OCI-LY1 (cell line): ENCODE data around the gene NEURL1.

Experiments used
- H2AFZ ChIP-seq: fragments of 200-600 bp; sonication (generic), shearing (Covaris generic); 2 replicates; pipeline ENCODE4 v1.6.0; 2014; ENCODE audit warnings: antibody characterized with exemption, mild to moderate bottlenecking, low read length
- H3F3A ChIP-seq: fragments of 200-600 bp; sonication (generic), shearing (Covaris generic); 2 replicates; pipeline ENCODE4 v1.6.0; 2014; ENCODE audit warnings: mild to moderate bottlenecking, antibody characterized with exemption, low read length, moderate library complexity; ENCODE audit not compliant: insufficient read depth
- H3K27ac ChIP-seq: fragments of 200-600 bp; sonication (generic); 2 replicates; pipeline ENCODE4 v1.5.1; 2014; ENCODE audit warnings: low read length, mixed run types, mild to moderate bottlenecking, low read depth; ENCODE audit not compliant: poor library complexity, severe bottlenecking
- H3K27me3 ChIP-seq: fragments of 200-600 bp; sonication (generic); 2 replicates; pipeline ENCODE4 v1.6.0; 2014; ENCODE audit warnings: antibody characterized with exemption, mild to moderate bottlenecking, low read length, moderate library complexity; ENCODE audit not compliant: insufficient read depth
- H3K36me3 ChIP-seq: fragments of 200-600 bp; sonication (generic); 2 replicates; pipeline ENCODE4 v1.6.1; 2014; ENCODE audit warnings: mild to moderate bottlenecking, antibody characterized with exemption, low read length, moderate library complexity, mixed read lengths; ENCODE audit not compliant: insufficient read depth
- H3K4me1 ChIP-seq: fragments of 200-600 bp; sonication (generic); 2 replicates; pipeline ENCODE4 v1.5.1; 2014; ENCODE audit warnings: mild to moderate bottlenecking, low read length, moderate library complexity; ENCODE audit not compliant: insufficient read depth, severe bottlenecking
- H3K4me2 ChIP-seq: fragments of 200-600 bp; sonication (generic), shearing (Covaris generic); 2 replicates; pipeline ENCODE4 v1.6.1; 2014; ENCODE audit warnings: low read length
- H3K4me3 ChIP-seq: fragments of 200-600 bp; sonication (generic); 2 replicates; pipeline ENCODE4 v1.5.1; 2014; ENCODE audit warnings: low read length, low read depth, mild to moderate bottlenecking, mixed read lengths; ENCODE audit not compliant: poor library complexity, severe bottlenecking
- H3K79me2 ChIP-seq: fragments of 200-600 bp; shearing (Covaris generic); 2 replicates; pipeline ENCODE4 v1.6.1; 2016; ENCODE audit warnings: mixed run types, low read length, mixed read lengths; ENCODE audit not compliant: insufficient read depth
- H3K9ac ChIP-seq: fragments of 200-600 bp; sonication (generic), shearing (Covaris generic); 2 replicates; pipeline ENCODE4 v1.6.1; 2014; ENCODE audit warnings: mild to moderate bottlenecking, low read length, mixed read lengths
- H3K9me2 ChIP-seq: fragments of 200-600 bp; sonication (generic), shearing (Covaris generic); 2 replicates; pipeline ENCODE4 v1.6.1; 2014; ENCODE audit warnings: low read depth, mild to moderate bottlenecking, low read length, mixed read lengths
- H3K9me3 ChIP-seq: fragments of 200-600 bp; shearing (Covaris generic); 2 replicates; pipeline ENCODE4 v1.6.1; 2014; ENCODE audit warnings: low read length, mixed read lengths
- H4K20me1 ChIP-seq: fragments of 200-600 bp; sonication (generic), shearing (Covaris generic); 2 replicates; pipeline ENCODE4 v1.6.0; 2016; ENCODE audit warnings: mild to moderate bottlenecking, low read length; ENCODE audit not compliant: insufficient read depth
- EZH2 ChIP-seq: fragments of 200-600 bp; sonication (generic), shearing (Covaris generic); IDR thresholded peaks from 2 replicates; pipeline ENCODE4 v1.8.0; 2017; ENCODE audit warnings: borderline replicate concordance, mixed run types, mild to moderate bottlenecking, antibody characterized with exemption, low read length, moderate library complexity, mixed read lengths
- TF ChIP-seq, protein P1 (sequence below): fragments of 200-600 bp; sonication (generic), shearing (Covaris generic); IDR thresholded peaks from 2 replicates; pipeline ENCODE4 v1.5.1; 2017; ENCODE audit warnings: mild to moderate bottlenecking, antibody characterized with exemption, low read length, moderate library complexity, mixed read lengths

The NEURL1 gene

DNA sequence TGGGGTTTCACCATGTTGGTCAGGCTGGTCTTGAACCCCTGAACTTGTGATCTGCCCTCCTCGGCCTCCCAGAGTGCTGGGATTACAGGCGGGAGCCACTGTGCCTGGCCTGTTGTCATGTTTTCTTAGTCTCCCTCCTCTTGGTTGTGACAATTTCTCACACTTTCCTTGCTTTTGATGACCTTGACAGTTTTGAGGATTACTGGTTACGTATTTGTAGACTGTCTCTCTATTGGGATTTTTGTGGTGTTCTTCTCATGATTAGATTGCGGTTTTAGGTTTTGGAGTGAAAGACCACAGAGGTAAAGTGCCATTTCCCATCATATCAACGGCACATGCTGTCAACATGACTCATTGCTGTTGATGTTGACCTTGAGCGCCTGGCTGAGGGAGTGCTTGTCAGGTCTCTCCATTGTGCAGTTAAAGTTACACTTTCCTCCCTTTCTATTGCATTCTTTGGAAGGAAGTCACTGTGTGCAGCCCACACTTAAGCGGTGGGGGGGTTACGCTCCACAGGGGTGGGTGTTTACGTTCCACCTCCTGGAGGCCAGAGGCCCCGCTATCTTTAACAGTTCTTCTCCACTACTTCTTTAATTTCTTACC is 10.8 kb downstream of the NEURL1 start:
- peaks cover 5% of the 10 kb centered on the region for H3K27me3 ChIP-seq
- no peak overlapping the region for H3K27ac ChIP-seq
- no peaks in the 10 kb centered on the region for H3K9me3 ChIP-seq
- H3K36me3 ChIP-seq, result no peaks in the 10 kb centered on the region
- no peaks in the 10 kb centered on the region for H3K79me2 ChIP-seq
- no peaks in the 10 kb centered on the region for H4K20me1 ChIP-seq
- no peaks in the 10 kb centered on the region for H3F3A ChIP-seq
- no peak overlapping the region for H3K4me3 ChIP-seq
- no peak overlapping the region for H2AFZ ChIP-seq
- TF ChIP-seq, protein P1, sequence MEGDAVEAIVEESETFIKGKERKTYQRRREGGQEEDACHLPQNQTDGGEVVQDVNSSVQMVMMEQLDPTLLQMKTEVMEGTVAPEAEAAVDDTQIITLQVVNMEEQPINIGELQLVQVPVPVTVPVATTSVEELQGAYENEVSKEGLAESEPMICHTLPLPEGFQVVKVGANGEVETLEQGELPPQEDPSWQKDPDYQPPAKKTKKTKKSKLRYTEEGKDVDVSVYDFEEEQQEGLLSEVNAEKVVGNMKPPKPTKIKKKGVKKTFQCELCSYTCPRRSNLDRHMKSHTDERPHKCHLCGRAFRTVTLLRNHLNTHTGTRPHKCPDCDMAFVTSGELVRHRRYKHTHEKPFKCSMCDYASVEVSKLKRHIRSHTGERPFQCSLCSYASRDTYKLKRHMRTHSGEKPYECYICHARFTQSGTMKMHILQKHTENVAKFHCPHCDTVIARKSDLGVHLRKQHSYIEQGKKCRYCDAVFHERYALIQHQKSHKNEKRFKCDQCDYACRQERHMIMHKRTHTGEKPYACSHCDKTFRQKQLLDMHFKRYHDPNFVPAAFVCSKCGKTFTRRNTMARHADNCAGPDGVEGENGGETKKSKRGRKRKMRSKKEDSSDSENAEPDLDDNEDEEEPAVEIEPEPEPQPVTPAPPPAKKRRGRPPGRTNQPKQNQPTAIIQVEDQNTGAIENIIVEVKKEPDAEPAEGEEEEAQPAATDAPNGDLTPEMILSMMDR, result no peak
- no peak for TF ChIP-seq EZH2
- H3K4me2 ChIP-seq, result no peak overlapping the region
- H3K4me1 ChIP-seq, result no peaks in the 10 kb centered on the region
- no peaks in the 10 kb centered on the region for H3K9me2 ChIP-seq
- no peak overlapping the region for H3K9ac ChIP-seq

DNA sequence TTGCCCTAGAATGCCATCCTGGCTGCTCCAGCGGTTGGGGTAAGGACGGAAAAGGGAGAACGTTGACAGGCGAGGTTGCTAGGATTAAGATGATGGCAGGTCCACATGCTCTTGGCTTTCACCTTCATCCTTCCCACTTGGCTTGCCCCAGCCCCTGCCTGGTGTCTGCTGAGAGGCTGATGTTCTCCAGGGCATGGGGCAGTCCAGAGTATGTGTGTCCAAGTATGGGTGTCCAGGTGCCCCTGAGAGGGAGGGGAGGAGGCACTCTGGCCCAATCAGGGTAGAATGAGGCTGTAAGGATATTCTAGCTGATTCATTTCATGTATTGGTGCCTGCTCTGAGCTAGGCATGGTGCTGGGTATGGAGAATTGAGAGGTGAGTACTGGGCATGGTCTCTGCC is 12.6 kb downstream of the NEURL1 start:
- Histone ChIP-seq H3K36me3 (no peaks in the 10 kb centered on the region), H3K9me2 (no peaks in the 10 kb centered on the region), H3K79me2 (no peaks in the 10 kb centered on the region), H3K4me2 (no peak overlapping the region), H4K20me1 (no peaks in the 10 kb centered on the region), H3K9ac (no peak overlapping the region), H3K4me1 (no peaks in the 10 kb centered on the region), H3K9me3 (no peaks in the 10 kb centered on the region), H3K4me3 (no peak overlapping the region), H3F3A (no peaks in the 10 kb centered on the region), H3K27ac (no peak overlapping the region), H2AFZ (no peak overlapping the region), H3K27me3 (peaks cover 5% of the 10 kb centered on the region)
- TF ChIP-seq, protein P1, result no peak
- TF ChIP-seq EZH2, result no peak

DNA sequence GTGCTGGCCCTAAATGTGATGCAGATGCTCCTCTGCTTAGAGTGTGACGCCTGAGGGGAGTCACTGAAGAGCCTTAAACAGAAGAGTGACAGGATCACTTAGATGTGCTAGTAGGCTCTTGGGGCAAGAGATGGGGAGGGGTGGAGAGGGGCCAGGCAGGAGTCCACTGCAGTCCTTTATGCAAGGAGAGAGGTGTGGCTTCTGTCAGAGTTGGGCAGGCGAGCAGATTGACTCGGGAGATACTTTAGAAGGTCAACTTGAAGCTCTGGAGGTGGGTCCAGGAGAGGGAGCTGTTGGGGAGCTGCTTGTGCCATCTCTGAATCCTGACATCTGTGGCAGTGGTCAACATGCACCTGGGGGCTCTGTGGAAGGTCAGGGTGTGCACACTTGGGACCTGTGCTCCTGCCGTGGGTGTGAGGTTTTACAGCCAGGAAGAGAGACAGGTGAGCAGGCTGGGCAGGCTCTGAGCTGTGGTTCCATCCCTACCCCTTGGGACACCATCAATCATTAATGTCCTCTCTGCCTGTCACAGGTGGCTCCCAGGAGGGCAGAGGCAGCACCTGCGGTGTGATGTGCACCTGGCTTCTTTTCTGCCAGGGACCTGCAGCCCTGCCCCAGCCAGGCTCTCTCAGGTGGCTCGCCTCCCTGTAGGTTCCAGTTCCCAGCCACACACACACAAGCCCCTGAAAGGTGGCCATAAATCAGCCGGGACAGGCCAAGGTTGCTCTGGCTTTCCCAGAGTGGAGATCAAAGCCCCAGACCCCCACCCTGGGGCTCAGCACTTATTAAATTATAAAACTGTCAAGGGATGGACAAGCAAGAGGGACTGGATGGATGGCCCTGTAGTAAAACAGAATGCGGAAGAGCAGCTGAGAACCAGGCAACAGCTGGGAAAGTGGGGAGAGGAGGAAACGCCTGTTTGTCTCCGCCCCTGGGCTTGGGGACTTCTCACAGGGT is 14.0 kb downstream of the NEURL1 start:
- Histone ChIP-seq H3K9me3 (no peaks in the 10 kb centered on the region), H2AFZ (no peak overlapping the region), H3K4me3 (no peak overlapping the region), H4K20me1 (no peaks in the 10 kb centered on the region), H3K4me2 (no peak overlapping the region), H3K4me1 (no peaks in the 10 kb centered on the region), H3K79me2 (no peaks in the 10 kb centered on the region), H3F3A (no peaks in the 10 kb centered on the region), H3K36me3 (no peaks in the 10 kb centered on the region), H3K9me2 (no peaks in the 10 kb centered on the region), H3K9ac (no peak overlapping the region), H3K27me3 (peaks cover 5% of the 10 kb centered on the region), H3K27ac (no peak overlapping the region)
- TF ChIP-seq, protein P1, result no peak
- no peak for TF ChIP-seq EZH2
